Keratinocyte (primary cell): ENCODE measurements around the gene TK2.

Experiments
- CTCF ChIP-seq, 3 experiments: IDR thresholded peaks in 1 of 3; conservative IDR thresholded peaks in 1 of 3; optimal IDR thresholded peaks in 1 of 3; 2 replicates in 2 of 3; 3 replicates in 1 of 3; pipeline versions ENCODE3 to v1.5.1; 2011; ENCODE audit warnings: low read length in 3 of 3, mild to moderate bottlenecking in 3 of 3, moderate library complexity in 2 of 3, control low read depth in 1 of 3, inconsistent platforms in 1 of 3; ENCODE audit not compliant: insufficient read depth in 2 of 3; ENCODE audit errors: extremely low read depth in 1 of 3
- EZH2 ChIP-seq: IDR thresholded peaks from one replicate; pipeline ENCODE4 v1.6.1; 2012; ENCODE audit warnings: inconsistent platforms, mild to moderate bottlenecking, low read length, moderate library complexity

GRCh38 chr16:66521252-66521713, 28.6 kb downstream of the TK2 start:
- TF ChIP-seq CTCF (optimal IDR thresholded peaks at IDR 0.05 in 1 of 3, IDR thresholded peaks at IDR 0.05 in 1 of 3, conservative IDR thresholded peaks at IDR 0.05 in 1 of 3; ENCODE audit: extremely low read depth in 1 of 3, insufficient read depth in 2 of 3, low read length in 3 of 3) (no peak), EZH2 (no peak)
